SK-N-SH (cell line): Measurements from ENCODE around the gene CXADR. TPM values are rescaled to one million over a fixed set of nuclear protein-coding genes. Genes with fewer than 3 reads are reported as not detected.

Experiments used
- CTCF ChIA-PET: fragments of 300-600, 350-600 bp; formaldehyde crosslinking; extraction: SDS; loops from one replicate; lab custom pipeline; 2021; lab: Yijun Ruan, JAX
- POLR2A ChIA-PET: fragments of 350-600 bp; sonication (Branson Sonifier 250); formaldehyde crosslinking; extraction: SDS; loops from one replicate; lab custom pipeline; 2020; ENCODE audit warnings: antibody characterized with exemption, inconsistent platforms; lab: Yijun Ruan, JAX
- DNase-seq: peaks from one replicate; pipeline ENCODE4 v3.0.0; 2012
- H2AFZ ChIP-seq: fragments of 200-600 bp; sonication (generic); 2 replicates; pipeline ENCODE4 v1.8.1; 2016; ENCODE audit warnings: antibody characterized with exemption, mild to moderate bottlenecking, low read depth
- H3F3A ChIP-seq: fragments of 200-600 bp; sonication (generic); replicated peaks from 2 replicates; pipeline ENCODE3; 2016; ENCODE audit warnings: antibody characterized with exemption, mild to moderate bottlenecking; ENCODE audit not compliant: insufficient read depth
- H3K27ac ChIP-seq, 2 experiments: fragments of 200-500 bp in 1 of 2; fragments of 200-600 bp in 1 of 2; sonication (Bioruptor generic) in 1 of 2; sonication (generic), shearing (Covaris generic) in 1 of 2; 2 replicates each; pipeline versions ENCODE4 v1.5.1 to v1.6.1; 2014 to 2016; ENCODE audit warnings: low read depth in 2 of 2, inconsistent platforms in 1 of 2, low read length in 1 of 2, mild to moderate bottlenecking in 1 of 2, mixed read lengths in 1 of 2
- H3K27me3 ChIP-seq: fragments of 200-600 bp; sonication (generic), shearing (Covaris generic); 2 replicates; pipeline ENCODE4 v1.6.1; 2016; ENCODE audit warnings: mixed run types; ENCODE audit not compliant: insufficient read depth
- H3K36me3 ChIP-seq, 2 experiments: fragments of 200-500 bp in 1 of 2; fragments of 200-600 bp in 1 of 2; sonication (Bioruptor generic) in 1 of 2; sonication (generic) in 1 of 2; replicated peaks in 1 of 2; 2 replicates each; pipeline versions ENCODE3 to v1.5.1; 2014 to 2016; ENCODE audit warnings: low read length in 1 of 2, mild to moderate bottlenecking in 1 of 2; ENCODE audit not compliant: insufficient read depth in 2 of 2, control insufficient read depth in 1 of 2
- H3K4me1 ChIP-seq, 2 experiments: fragments of 200-500 bp in 1 of 2; fragments of 200-600 bp in 1 of 2; sonication (Bioruptor generic) in 1 of 2; sonication (generic), shearing (Covaris generic) in 1 of 2; 2 replicates each; pipeline versions ENCODE4 v1.5.1 to v1.6.1; 2014 to 2016; ENCODE audit warnings: low read depth in 1 of 2, low read length in 1 of 2, mixed run types in 1 of 2; ENCODE audit not compliant: insufficient read depth in 2 of 2, control insufficient read depth in 1 of 2
- H3K4me2 ChIP-seq: fragments of 200-600 bp; sonication (generic), shearing (Covaris generic); 2 replicates; pipeline ENCODE4 v1.6.1; 2017; ENCODE audit warnings: mixed run types
- H3K4me3 ChIP-seq, 2 experiments: fragments of 200-500 bp in 1 of 2; fragments of 200-600 bp in 1 of 2; sonication (Bioruptor generic) in 1 of 2; sonication (generic), shearing (Covaris generic) in 1 of 2; 2 replicates each; pipeline versions ENCODE4 v1.5.1 to v1.8.1; 2014 to 2016; ENCODE audit warnings: low read depth in 2 of 2, inconsistent platforms in 1 of 2, low read length in 1 of 2, mild to moderate bottlenecking in 1 of 2, mixed read lengths in 1 of 2, moderate library complexity in 1 of 2
- H3K79me2 ChIP-seq: fragments of 200-600 bp; sonication (generic); 2 replicates; pipeline ENCODE4 v1.8.1; 2017; ENCODE audit warnings: mild to moderate bottlenecking; ENCODE audit not compliant: insufficient read depth
- H3K9ac ChIP-seq: fragments of 200-600 bp; sonication (generic); 2 replicates; pipeline ENCODE4 v1.6.1; 2017; ENCODE audit warnings: mixed run types
- H3K9me2 ChIP-seq: fragments of 200-600 bp; sonication (generic); 2 replicates; pipeline ENCODE4 v1.6.1; 2017; ENCODE audit warnings: mixed run types
- H3K9me3 ChIP-seq: fragments of 200-600 bp; sonication (generic); 2 replicates; pipeline ENCODE4 v1.6.1; 2017; ENCODE audit warnings: mixed run types, mild to moderate bottlenecking, moderate library complexity
- H4K20me1 ChIP-seq: fragments of 200-600 bp; sonication (generic); 2 replicates; pipeline ENCODE4 v1.6.1; 2017; ENCODE audit warnings: mild to moderate bottlenecking, mixed run types; ENCODE audit not compliant: insufficient read depth
- CHD2 ChIP-seq: fragments of 150-350 bp; IDR thresholded peaks from 2 replicates; pipeline ENCODE4 v1.6.1; 2018; ENCODE audit warnings: low read length; ENCODE audit not compliant: partially characterized antibody
- CTCF ChIP-seq: fragments of 200-600 bp; sonication (generic); IDR thresholded peaks from 2 replicates; pipeline ENCODE4 v1.6.1; 2017; ENCODE audit warnings: antibody characterized with exemption, mild to moderate bottlenecking, moderate library complexity
- ELF1 ChIP-seq: IDR thresholded peaks from 2 replicates; pipeline ENCODE4 v1.4.0; 2012
- FOSL2 ChIP-seq: IDR thresholded peaks from 2 replicates; pipeline ENCODE4 v1.4.0; 2012; ENCODE audit warnings: low read depth, mild to moderate bottlenecking, moderate library complexity, borderline replicate concordance
- FOXJ3 ChIP-seq: sonication (generic); formaldehyde crosslinking; IDR thresholded peaks from 2 replicates; pipeline ENCODE4 v1.5.1; 2020; ENCODE audit warnings: mild to moderate bottlenecking, missing genetic modification reagents
- GATA2 ChIP-seq: sonication (generic); formaldehyde crosslinking; IDR thresholded peaks from 2 replicates; pipeline ENCODE4 v1.5.0; 2020; ENCODE audit warnings: mild to moderate bottlenecking, missing genetic modification reagents
- IRF3 ChIP-seq: fragments of 150-350 bp; IDR thresholded peaks from 2 replicates; pipeline ENCODE4 v1.6.1; 2016; ENCODE audit warnings: mild to moderate bottlenecking, low read depth, low read length
- JUND ChIP-seq: IDR thresholded peaks from 2 replicates; pipeline ENCODE4 v1.4.0; 2012
- MEF2A ChIP-seq: IDR thresholded peaks from 2 replicates; pipeline ENCODE4 v1.4.0; 2012; ENCODE audit warnings: low read depth, borderline replicate concordance
- MXI1 ChIP-seq: IDR thresholded peaks from 2 replicates; pipeline ENCODE4 v1.6.1; 2012; ENCODE audit warnings: mild to moderate bottlenecking, low read depth, low read length, improper control_type of control experiment
- PBX3 ChIP-seq: IDR thresholded peaks from 2 replicates; pipeline ENCODE4; 2012
- POLR2AphosphoS5 ChIP-seq: IDR thresholded peaks from 2 replicates; pipeline ENCODE4 v1.6.1; 2012; ENCODE audit warnings: low read depth, low read length
- RAD21 ChIP-seq: IDR thresholded peaks from 2 replicates; pipeline ENCODE4 v1.6.1; 2012; ENCODE audit warnings: mild to moderate bottlenecking, low read length
- RCOR1 ChIP-seq: fragments of 150-350 bp; IDR thresholded peaks from 2 replicates; pipeline ENCODE4 v1.6.1; 2017; ENCODE audit warnings: antibody characterized with exemption, low read length
- RFX5 ChIP-seq: IDR thresholded peaks from 2 replicates; pipeline ENCODE4 v1.6.1; 2012; ENCODE audit warnings: mild to moderate bottlenecking, improper control_type of control experiment, low read length
- RXRA ChIP-seq: IDR thresholded peaks from 2 replicates; pipeline ENCODE4 v1.4.0; 2012; ENCODE audit warnings: low read depth, mild to moderate bottlenecking, borderline replicate concordance
- TAF1 ChIP-seq: IDR thresholded peaks from 2 replicates; pipeline ENCODE4 v1.6.1; 2012; ENCODE audit warnings: low read depth, mild to moderate bottlenecking, low read length, moderate library complexity, borderline replicate concordance
- TCF12 ChIP-seq: IDR thresholded peaks from 2 replicates; pipeline ENCODE4 v1.4.0; 2012
- TEAD4 ChIP-seq: IDR thresholded peaks from 2 replicates; pipeline ENCODE4 v1.4.0; 2012; ENCODE audit warnings: mild to moderate bottlenecking, borderline replicate concordance; ENCODE audit not compliant: insufficient read depth
- USF1 ChIP-seq: IDR thresholded peaks from 2 replicates; pipeline ENCODE4 v1.4.0; 2012; ENCODE audit warnings: low read depth, borderline replicate concordance
- USF2 ChIP-seq: fragments of 150-350 bp; IDR thresholded peaks from 2 replicates; pipeline ENCODE4 v1.6.1; 2017; ENCODE audit warnings: antibody characterized with exemption, low read length, low read depth, borderline replicate concordance
- YY1 ChIP-seq: IDR thresholded peaks from 2 replicates; pipeline ENCODE4 v1.4.0; 2012; ENCODE audit warnings: low read depth, mild to moderate bottlenecking
- ZBTB33 ChIP-seq: IDR thresholded peaks from 2 replicates; pipeline ENCODE4 v1.4.0; 2012; ENCODE audit warnings: low read depth, borderline replicate concordance
- WGBS: methylation state at CpG from one replicate; pipeline ENCODE4 v1.1.6; 2017; ENCODE audit warnings: low lambda C conversion rate; 5-methylcytosine and 5-hydroxymethylcytosine counted together
- polyA plus RNA-seq, 3 experiments: library from polyadenylated mRNA; depleted of rRNA; stranded (reverse); fragments of >200 nt; gene quantifications; 2 replicates each; pipeline ENCODE4 v1.2.3, GENCODE V29; 2012

Gene CXADR
- polyA plus RNA-seq, 1 of the 3 experiments (the other 2 are of a cell fraction), result 1.1 TPM

- Histone ChIP-seq H3K79me2 (no peaks in the 10 kb centered on the region), H3K4me2 (no peak overlapping the region)
- TF ChIP-seq TAF1 (no peak), ZBTB33 (no peak), RXRA (no peak), FOSL2 (peak; percentile 36; the same call in 1 of the 2 replicates), IRF3 (no peak), USF1 (no peak), YY1 (no peak), MEF2A (no peak), TCF12 (peak; percentile 56), TEAD4 (0 out of 2 replicates have a peak, but pooled peaks have one; percentile 12), POLR2AphosphoS5 (0 out of 2 replicates have a peak, but pooled peaks have one; percentile 18), GATA2 (CRISPR knock-in tag) (peak; percentile 89), ELF1 (no peak), CTCF (no peak), PBX3 (peak; percentile 81), FOXJ3 (CRISPR knock-in tag) (peak; percentile 91), CHD2 (no peak), RAD21 (no peak), USF2 (no peak), MXI1 (peak; percentile 46; the same call in 1 of the 2 replicates), RCOR1 (peak; percentile 41; the same call in 1 of the 2 replicates), RFX5 (no peak), JUND (peak; percentile 60)
These were observed 24.5 kb downstream of the CXADR start for GRCh38 chr21:17537299-17537698.

More at GRCh38 chr21:17537299-17537698, 24.5 kb downstream of the CXADR start:
- Histone ChIP-seq H3K36me3 (no peaks in the 10 kb centered on the region), H3F3A (no peaks in the 10 kb centered on the region), H3K27ac (peak overlapping the region in 1 of 2 experiments; percentile 57; a peak in 1 of 4 replicates), H3K4me1 (peaks cover 0 to 9% of the 10 kb centered on the region in 2 experiments; a peak in 2 of 4 replicates), H3K9me3 (no peaks in the 10 kb centered on the region), H3K9me2 (no peaks in the 10 kb centered on the region), H2AFZ (no peak overlapping the region), H3K27me3 (no peaks in the 10 kb centered on the region; the same call in 1 of the 2 replicates), H3K9ac (no peak overlapping the region), H3K4me3 (no peak overlapping the region), H4K20me1 (no peaks in the 10 kb centered on the region)
- CTCF ChIA-PET, result interaction anchor here (2.8 kb wide), 1 partner anchor 25 kb away, joined by 13 read pairs; the partner anchor contains the start of gene CXADR
- DNase-seq, result peak; percentile 34
- WGBS, result 41% methylated on average over 2 of the region's 2 CpGs
- POLR2A ChIA-PET, result no interaction called here
